HG03103 (cell line): ENCODE data around the gene TRMT6.

Source experiments
- ATAC-seq: cut with Tn5 transposase; IDR thresholded peaks from one replicate; pipeline ENCODE4 v1.9.1; 2021; ENCODE audit warnings: low read depth; ENCODE audit not compliant: unreplicated experiment

Gene TRMT6

DNA sequence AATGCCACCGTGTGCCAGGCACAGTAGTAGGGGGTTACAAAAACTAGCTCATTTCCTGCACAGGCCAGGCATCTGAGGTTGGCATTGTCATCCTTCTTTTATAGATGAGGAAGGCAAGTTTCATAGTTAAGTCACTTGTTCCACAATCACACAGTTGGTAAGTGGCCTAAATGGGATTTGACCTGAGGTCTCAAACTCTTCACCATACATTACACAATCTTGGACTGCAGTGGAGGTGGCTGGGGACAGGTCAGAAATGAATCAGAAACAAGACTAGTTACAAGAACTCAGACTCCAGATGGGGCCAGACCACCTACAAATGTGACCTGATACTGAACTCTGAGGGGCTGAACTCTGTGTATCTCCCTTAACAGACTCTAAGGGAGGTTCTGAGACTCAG lies 49.4 kb downstream of the TRMT6 start:
- no peak for ATAC-seq

DNA sequence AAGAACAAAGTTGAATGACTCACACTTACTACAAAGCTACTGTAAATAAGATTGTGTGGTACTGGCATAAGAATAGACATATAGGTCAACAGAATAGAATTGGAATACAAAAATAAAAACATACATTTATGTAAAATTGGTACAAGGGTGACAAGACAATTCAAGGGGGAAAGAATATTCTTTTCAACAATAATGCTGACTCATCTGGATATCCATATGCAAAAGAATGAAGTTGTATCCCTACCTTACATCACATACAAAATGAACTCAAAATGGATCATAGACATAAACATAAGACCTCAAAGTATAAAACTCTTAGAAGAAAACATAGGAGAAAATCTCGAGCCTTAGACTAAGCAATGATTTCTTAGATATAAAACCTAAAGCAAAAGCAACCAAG lies 50.9 kb downstream of the TRMT6 start:
- ATAC-seq: no peak

GRCh38 chr20:5895626-5896025 lies 54.7 kb downstream of the TRMT6 start:
- no peak for ATAC-seq

DNA sequence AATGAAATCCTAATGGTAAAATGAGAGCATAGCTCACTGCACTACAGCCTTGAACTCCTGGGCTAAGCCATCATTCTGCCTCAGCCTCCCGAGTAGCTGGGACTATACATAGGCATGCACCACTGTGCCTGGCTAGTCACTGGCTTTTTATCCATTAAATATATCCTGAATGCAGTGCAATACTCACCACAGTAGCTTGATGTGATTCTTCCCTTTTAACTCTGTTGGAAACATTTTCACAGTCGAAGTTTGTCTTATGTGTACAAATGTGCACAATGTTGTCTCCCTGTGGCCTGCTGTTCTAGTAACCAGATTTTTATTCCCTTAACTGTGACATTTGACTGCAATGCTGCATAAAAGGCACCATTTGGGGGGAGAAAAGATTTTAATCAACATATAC lies 56.7 kb downstream of the TRMT6 start:
- no peak for ATAC-seq

DNA sequence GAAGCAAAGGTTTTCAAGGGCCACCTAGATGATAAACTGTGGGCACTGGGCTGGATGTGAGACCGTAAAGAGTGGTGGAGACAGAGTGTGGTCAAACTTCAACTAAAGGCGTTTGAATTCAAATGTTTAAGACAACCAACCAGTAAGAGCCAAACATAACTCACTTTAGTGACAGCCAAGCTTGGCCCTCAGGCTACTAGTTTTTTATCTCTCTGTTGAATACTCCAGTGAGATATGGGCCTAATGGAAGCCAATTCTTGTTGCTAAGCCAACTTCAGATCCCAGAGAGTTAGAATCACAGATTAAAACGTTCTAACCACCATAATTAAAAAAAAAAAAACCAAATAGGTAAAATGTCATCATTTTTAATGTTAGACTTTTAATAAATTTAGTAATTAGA lies 57.3 kb downstream of the TRMT6 start:
- ATAC-seq: no peak

GRCh38 chr20:5890773-5891441 lies 59.4 kb downstream of the TRMT6 start:
- no peak for ATAC-seq

DNA sequence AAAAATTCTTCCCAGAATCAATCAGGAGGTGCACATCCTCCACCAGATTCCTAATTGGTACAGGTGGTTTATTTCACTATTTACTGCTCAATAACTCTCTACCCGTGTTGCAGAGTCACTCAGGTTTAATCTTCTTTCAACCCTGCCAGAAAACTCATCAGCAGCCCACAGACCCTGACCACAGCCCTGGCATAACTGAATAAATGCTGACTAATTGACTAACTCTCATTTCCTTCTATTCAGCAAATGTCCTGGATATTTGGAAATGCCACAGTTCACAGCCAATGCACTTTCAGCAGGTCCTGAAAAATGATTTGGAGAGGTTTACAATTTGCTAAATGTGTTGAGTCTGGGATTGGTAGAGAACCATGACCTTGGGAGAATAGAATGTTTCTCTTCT lies 62.3 kb downstream of the TRMT6 start:
- no peak for ATAC-seq

- ATAC-seq: no peak
Measured at GRCh38 chr20:5887386-5887785, 62.9 kb downstream of the TRMT6 start.
